AML-193 (cell line): ENCODE data around the gene CEP89.
"Not testable (repeated sequence)": the region's sequence is repeated elsewhere in the genome, so short reads cannot be mapped to it uniquely, and the experiment has no call there.

Experiments
- DNase-seq, 2 experiments: peaks; one replicate each; lab custom pipeline; 2025; lab: John Stamatoyannopoulos, UW

Gene CEP89

DNA sequence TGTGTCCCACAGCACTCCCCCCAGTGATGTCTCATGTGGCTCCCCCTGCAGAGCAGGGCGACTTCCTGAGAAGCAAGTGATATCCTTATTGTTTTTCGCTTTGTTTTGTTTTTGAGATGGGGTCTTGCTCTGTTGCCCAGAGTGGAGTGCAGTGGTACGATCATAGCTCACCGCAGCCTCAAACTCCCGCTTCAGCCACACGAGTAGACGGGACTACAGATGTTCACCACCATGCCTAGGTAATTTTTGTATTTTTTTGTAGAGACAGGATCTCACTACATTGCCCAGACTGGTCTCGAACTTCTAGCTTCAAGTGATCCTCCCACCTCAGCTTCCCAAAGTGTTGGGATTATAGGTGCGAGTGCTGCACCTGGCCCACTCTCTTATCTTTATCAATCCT is 5.0 kb downstream of the CEP89 start:
- no peak for DNase-seq

DNA sequence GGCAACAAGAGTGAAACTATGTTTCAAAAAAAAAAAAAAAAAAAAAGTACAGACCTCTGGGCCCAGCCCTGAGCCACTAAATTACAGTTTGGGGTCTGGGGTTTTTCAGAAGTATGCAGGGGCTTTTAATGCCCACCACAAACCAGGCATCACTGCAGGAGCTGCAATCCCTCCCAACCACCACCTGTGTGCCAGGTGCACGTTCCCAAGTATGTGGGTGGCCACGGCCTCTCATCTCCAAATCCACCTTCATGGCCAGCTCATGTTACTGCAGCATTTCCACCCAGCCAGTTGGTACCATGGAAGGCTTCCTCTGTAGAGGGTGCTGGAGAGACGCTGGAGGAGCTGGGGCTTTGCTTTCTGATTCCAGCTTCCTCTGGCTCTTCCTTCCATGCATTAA is 26.5 kb downstream of the CEP89 start:
- DNase-seq, result no peak

DNA sequence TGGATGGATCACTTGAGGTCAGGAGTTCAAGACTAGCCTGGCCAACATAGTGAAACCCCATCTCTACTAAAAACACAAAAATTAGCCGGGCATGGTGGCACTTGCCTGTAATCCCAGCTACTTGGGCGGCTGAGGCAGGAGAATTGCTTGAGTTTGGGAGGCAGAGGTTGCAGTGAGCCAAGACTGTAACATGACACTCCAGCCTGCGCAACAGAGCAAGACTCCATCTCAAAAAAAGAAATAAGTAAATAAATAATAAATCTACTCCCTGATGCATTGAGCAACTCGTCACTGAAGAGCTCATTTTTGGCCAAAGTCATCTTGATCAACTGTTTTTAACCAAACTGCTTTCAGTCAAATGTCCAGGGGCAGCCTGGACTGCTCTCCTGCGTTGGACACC is 30.5 kb downstream of the CEP89 start:
- DNase-seq, result not testable (repeated sequence)

DNA sequence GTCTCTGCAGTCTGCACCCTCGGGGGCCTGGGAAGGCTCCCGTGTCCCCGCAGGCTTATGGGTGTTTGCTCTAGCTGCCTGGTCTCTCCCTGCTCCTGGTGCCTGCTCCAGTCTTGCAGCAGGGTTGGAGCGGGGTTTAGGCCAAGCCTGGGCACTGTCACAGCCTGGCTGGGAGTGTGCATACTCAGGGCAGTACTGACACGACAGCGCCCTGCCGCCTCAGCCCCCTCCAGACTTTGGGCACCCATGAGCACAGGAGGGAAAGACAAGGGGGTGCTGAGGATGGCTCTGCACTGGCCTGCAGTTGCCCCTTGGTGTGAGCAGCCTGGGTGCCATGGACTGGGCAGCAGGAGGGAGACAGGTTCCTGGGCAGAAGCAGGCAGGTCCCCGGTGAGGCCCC is 35.7 kb downstream of the CEP89 start:
- DNase-seq, result no peak

DNA sequence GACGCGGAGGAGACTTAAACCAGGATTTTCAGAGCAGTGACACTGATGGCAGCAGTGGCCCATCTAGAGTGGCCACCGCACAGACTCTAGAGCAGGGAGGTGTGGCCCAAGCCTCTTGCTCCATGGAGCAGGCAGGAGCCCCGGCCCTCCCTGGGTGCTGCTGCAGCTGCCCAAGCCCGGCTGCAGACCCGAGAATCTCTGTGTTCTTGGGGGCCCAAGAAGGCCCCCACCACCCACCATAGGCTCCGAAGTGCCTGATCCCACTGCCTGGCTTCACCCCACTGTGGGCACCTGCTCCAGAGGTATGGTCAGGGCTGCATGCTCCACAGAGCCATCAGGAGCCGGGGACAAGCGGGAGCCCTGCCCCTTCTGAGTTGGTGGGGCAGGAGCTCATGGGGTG is 36.1 kb downstream of the CEP89 start:
- DNase-seq, result no peak

DNA sequence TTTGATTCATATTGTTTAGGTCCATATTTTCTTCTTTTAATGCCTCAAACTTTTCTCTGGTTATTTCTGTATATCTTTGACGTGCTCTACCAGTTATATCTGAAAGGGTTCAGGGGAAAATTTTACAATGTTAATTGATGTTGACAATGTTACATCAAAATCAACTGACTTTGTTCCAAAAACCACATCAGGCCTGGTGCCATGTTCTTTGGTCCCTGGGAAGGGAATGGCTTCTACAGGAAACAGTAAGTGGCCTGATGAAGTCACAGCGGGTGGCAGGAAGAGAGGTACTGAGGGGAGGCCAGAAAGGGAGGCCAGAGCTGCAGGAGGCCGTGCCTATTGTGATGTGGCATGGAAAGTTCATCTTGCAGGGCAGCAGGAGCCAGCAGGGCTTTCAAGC is 38.2 kb downstream of the CEP89 start:
- DNase-seq, result no peak

DNA sequence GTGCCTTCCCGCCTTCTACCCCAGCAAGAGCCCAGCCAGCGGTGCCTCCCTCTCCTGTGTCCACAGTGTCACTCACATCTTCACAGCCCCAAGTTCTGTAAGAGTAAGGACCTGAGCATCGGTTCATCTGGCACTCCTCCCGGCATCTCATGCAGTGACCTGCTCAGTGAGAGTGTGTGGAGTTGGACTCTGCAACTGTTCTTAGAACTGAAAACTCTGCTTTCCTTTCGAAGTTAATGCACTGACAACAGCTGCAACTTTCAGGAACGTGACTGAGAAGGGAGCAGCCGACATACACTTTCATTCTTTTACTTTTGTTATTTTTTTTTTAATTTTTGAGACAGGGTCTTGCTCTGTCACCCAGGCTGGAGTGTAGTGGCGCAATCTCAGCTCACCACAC is 41.2 kb downstream of the CEP89 start:
- DNase-seq, result no peak

DNA sequence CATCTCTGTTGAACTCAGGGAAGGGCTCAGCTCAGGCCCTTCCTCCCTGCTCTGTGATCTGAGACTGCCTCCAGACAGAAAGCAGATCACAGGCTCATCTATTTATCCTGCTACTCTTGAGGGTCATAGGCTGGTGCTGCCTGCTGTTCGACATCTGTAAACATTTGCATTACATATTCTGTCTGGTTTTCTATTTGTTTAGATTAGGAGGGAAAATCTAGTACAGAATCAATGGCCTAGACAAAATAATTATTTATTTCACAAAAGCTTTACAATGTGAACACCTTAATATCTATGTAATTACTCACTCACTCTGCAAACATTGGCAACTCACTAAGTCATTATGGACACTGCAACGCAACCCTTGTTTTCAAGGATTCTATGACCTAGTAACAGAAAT is 43.0 kb downstream of the CEP89 start:
- DNase-seq, result no peak

DNA sequence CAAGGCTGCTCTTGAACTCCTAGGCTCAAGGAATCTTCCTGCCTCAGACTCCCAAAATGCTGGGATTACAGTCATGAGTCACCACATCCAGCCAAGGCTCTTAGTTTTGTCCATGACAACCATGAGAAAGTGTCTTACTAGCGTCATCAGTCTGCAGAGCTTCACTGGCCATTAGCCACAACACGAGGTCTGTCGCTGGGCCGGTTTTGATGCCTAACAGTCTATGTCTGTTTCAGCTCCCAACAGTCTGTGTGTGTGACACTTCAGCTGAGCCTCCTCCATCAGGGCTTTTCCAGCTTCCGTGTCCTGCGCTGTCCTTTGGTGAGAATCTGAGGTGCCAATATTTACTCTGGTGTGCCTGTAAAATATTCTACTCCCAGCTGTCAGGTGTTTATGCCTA is 47.6 kb downstream of the CEP89 start:
- no peak for DNase-seq

DNA sequence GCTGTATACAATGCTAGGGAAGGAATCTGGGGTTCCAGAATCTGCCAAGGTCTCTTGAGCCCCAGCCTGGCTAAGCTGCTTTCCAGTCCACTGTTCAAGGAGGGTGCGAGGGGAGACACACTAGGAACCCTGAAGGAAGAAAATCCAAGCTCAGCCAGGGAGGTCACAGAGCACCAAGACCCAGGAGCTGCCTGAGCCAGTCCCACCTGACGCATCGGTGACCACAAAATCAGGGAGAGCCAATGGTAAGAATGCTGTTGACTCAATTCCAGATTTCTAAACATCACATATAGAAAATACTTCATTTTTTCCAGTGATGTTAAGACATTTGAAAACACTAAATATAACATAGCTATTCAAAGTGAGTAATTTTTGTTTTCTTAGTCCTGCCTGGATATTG is 50.1 kb downstream of the CEP89 start:
- no peak for DNase-seq

DNA sequence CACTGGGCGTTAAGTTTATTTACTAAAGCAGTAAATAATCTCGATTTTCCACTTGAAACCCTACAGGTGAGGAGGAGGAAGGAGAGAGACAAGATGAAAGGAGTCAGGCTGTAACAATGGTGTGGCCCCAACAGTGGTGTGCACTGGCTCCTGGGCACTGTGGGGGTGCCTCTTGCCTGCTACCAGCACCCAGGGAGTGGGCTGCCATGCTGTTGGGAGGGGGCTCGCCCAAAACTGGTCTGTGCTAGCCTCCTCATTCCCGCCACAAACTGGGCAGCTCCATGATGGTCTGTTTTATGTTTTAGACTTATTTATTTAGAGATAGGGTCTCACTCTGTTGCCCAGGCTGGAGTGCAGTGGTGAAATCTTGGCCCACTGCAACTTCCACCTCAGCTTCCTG is 52.4 kb downstream of the CEP89 start:
- DNase-seq, result no peak

DNA sequence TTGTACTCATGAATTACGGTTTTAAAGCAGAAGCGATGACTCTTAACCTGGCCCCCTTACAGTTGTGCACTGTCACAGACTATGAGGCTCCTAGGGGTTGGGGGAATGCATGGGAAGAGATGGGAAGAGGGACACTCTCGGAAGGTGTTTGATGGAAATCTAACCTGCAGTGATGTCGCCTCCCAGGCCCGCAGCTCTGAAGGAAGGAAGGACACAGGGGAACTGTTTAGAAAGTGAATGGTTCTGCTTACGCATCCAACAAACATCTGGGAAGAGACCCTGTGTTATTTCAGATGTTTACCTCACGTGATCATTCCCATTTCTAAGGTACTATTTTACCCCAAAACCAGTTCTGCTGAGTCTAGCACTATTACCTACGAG is 54.2 kb downstream of the CEP89 start:
- no peak for DNase-seq

DNA sequence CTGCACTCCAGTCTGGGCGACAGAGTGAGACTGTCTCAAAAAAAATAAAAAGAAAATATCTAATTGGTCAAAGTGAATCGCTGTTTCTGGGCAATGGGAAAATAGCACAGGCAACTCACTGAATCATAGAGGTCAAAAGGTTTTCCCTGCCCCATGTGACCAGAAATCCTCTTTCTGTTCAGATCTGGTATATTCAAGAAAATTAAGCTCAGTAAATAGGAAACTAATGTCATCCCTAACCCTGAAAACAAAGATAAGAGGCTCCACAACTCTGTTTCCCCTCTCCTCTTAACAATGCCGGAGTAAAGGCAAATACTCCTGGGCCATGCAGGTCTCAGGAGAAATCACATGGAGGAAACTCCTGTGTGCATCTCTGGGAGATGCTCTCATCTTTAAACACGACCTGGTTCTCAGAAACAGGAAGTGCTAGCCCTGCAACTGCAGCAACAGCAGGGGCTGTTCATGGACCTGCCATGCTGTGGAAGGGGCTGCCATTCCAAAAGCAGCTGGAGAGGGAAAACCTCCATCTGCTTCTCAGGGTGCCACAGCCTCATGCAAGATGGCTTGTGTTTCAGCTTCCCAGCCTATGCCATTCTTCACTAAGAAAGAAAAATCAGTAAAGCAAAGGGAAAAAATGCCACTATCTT is 54.7 kb downstream of the CEP89 start:
- no peak for DNase-seq

DNA sequence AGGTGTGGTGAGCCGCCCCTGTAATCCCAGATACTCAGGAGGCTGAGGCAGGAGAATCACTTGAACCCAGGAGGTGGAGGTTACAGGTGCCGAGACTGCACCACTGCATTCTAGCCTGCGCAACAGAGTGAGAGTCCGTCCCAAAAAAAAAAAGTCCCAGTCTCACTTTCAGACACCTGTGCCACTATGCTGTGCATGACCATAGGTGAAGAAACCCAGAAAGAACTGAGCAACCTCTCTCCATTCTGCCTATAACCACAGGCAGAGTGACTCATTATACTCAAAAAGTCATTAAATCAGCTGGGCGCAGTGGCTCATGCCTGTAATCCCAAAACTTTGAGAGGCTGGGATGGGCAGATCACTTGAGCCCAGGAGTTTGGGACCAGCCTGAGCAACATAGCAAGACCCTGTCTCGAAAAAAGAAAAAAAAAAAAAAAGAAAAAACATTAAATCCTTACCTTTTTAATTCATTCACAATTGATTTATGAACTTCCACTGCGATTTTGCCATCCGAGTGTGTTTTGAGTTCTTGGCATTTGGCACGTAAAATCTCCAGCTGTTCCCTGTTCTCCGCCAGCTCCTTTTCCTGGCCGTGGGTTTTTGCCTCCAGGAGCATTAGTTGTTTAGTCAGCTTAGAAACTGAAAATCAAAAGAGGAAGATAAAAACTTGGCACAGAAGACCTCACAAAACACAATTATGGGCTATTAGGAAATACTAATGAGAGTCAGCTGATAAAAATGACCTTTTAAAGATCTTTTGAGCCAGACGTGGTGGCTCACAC is 56.7 kb downstream of the CEP89 start:
- no peak for DNase-seq

DNA sequence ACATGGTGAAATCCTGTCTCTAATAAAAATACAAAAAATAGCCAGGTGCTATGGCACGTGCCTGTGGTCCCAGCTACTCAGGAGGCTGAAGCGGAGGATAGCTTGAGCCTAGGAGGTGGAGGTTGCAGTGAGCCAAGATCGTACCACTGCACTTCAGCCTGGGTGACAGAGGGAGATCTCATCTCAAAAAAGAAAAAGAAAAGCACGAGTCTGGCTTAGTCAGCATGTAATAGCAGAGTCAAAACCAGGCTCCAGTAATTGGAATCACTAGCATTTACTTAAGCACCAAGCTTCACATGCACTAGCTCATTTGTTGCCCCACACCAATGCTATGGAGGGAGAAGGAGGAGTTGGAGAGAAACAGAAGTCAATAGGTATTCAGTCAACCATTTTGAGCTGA is 60.3 kb downstream of the CEP89 start:
- DNase-seq, result no peak

DNA sequence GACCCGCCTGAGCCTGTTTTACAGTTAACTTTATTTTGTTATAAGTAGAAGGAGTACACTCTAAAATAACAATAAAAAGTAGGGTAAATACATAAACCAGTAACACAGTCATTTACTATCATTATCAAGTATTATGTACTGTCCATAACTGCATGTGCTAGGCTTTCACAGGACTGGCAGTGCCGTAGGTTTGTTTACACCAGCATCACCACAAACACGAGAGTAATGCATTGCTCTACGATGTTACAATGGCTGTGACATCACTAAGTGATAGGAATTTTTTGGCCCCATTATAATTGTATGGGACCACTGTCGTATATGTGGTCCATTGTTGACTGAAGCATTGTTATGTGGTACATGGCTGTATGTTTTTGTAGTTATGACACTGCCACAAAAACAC is 60.9 kb downstream of the CEP89 start:
- no peak for DNase-seq

DNA sequence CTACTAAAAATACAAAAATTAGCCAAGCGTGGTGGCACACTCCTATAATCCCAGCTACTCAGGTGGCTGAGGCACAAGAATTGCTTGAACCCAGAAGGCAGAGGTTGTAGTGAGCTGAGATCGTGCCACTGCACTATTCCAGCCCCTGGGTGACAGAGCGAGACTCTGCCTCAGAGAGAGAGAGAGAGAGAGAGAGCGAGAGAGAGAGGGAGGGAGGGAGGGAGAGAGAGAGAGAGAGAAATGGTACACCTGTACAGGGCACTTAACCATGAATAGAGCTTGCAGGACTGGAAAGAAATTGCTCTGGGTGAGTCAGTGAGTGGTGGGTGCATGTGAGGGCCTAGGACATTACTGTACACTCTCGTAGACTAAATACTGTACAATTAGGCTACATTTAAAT is 61.7 kb downstream of the CEP89 start:
- no peak for DNase-seq

DNA sequence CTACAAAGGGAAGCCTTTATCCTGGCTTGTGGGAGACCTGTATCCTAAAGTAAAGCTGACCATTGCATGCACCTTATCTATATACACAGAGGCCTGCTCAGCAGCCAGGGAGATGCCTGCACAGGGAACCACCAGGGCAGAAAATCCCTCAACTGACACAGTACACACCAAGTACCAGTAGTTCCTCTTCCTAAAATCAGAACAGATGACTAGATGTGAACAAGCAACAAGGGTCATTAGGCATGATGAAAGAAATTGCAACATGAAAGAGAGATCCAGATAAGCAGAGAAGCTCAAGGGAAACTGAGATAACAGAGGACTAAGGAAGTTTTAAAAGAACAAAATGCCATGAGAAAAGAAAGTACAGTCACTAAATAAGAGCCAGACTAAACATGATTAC is 62.5 kb downstream of the CEP89 start:
- DNase-seq, result no peak

DNA sequence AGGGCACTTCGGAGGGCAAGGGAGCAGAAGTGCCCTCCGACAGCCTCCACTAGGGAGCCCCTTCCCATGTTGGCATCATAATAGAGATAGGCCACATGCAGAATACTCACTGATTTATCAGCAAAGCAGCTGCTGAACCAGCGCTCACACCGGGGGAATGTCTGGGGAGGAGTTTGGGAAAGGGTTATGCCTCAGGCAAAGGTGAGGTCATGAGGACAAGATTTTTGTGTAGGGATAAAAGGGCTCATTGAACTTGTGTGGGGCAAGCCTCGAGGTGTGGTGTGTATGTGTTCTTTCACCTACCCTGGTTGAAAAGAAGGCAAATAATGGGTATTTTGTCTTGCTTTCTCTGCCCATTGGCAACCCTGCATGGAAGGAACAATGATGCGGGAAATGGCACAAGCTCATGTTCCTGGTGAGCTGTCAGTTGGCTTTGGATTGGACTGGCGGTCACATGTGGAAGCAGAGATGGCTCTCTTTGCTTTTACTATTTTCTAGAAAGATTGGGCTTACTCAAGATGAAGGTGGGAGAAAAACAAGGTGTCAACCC is 63.0 kb downstream of the CEP89 start:
- no peak for DNase-seq

DNA sequence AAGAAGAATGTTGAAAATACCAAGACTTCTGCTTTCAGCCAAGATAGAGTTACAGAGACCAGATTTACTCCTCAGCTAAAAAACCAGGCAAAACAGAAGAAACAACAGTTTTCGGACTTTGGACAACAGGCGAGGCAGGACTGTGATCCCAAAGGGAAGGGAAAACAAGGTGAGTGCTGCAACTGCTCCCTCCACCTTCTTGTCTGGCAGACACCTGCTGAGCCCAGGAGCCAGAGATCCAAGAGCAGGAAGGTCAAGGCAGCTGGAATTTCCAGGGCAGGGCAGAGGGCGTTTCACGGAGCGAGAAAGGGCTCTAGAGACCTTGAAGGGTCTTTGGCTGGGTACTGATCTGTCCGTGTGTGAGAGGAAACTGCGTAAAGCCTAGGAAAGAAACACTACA is 69.3 kb downstream of the CEP89 start:
- DNase-seq, result no peak

DNA sequence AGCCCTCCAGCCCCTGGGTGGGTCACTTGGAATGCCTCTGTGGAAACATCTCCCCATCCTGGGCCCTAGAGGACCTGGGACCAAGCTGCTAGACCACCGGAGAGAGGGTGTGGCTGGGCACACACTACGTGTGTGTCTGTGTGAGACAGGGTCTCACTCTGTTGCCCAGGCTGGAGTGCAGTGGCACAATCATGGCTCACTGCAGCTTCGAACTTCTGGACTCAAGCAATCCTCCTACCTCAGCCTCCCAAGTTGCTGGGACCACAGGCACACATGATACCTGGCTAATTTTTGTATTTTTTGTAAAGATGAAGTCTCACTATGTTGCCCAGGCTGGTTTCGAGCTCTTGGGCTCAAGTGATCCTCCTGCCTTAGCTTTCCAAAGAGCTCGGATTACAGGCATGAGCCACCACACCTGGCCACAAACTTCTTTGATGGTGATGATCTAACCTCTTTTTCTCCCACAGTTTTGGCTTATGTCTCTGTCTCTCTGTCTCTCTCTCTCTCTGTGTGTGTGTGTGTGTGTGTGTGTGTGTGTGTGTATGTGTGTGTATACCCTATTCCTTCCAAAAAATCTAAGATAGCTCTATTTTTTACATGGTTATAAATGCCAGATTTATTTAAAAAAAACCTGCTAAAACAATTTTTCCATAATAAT is 70.1 kb downstream of the CEP89 start:
- DNase-seq, result no peak

DNA sequence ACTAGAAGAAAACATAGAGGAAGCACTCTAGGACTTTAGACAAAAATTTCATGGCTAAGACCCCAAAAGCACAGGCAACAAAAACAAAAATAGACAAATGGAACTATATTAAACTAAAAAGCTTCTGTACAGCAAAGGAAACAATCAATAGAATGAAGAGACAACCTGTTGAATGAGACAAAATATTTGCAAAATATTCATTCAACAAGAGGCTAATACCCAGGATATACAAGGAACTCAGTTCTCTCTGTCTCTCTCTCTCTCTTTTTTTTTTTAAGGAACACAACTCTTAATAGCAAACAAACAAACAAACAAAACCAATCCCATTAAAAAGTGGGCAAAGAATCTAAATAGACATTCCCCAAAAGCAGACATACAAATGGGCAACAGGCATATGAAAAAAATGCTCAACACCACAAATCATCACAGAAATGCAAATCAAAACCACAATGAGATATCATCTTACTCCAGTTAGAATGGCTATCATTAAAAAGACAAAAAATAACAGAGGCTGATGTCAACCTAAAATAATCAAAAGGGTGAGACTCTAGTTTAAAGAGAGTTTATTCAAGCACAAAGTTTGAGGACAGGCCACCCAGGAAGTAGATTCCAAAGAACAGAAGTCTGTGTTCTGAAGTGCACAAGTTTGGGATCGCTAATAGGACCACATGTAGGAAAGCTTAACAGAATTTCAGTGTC is 75.1 kb downstream of the CEP89 start:
- DNase-seq, result no peak

DNA sequence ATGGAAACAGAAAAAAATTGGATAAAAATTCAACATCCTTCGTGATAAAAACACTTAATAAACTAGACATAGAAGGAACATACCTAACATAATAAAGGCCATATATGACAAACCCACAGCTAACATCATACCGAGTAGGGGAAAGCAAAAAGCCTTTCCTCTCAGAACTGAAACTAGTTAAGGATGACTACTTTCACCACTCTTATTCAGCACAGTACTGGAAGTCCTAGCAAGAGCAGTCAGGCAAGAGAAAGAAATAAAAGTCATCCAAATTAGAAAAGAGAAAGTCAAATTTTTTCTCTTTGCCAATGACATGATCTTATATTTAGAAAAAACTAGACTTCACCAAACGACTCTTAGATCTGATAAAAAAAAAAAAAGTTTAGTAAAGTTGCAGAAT is 76.4 kb downstream of the CEP89 start:
- no peak for DNase-seq
